ENCODE measurements around the gene PODNL1.

- TF ChIP-seq POLR2A (IDR thresholded peaks at IDR 0.05; ENCODE audit: low read depth, low read length) (no peak), TAF1 (IDR thresholded peaks at IDR 0.05; ENCODE audit: low read depth, low read length) (no peak), POLR2AphosphoS5 (IDR thresholded peaks at IDR 0.05; ENCODE audit: low read depth, low read length) (no peak), SPI1 (IDR thresholded peaks at IDR 0.05; ENCODE audit: low read depth, low read length) (no peak), POU2F2 (IDR thresholded peaks at IDR 0.05; ENCODE audit: low read depth, low read length) (no peak), PAX5 (IDR thresholded peaks at IDR 0.05; ENCODE audit: insufficient read depth, low read length, severe bottlenecking) (no peak)
Observed at GRCh38 chr19:13954185-13954584, 16.0 kb upstream of the PODNL1 start.

Data from GM12891 (cell line).